K562 (cell line): ENCODE data around the gene FAM72D. TPM values are rescaled to one million over a fixed set of nuclear protein-coding genes. Genes with fewer than 3 reads are reported as not detected.
"Not testable (repeated sequence)": the region's sequence is repeated elsewhere in the genome, so short reads cannot be mapped to it uniquely, and the experiment has no call there.

Experiments used
- ATAC-seq: fragments of 200-7000 bp; cut with Tn5 transposase; 3 replicates; pipeline ENCODE4 v1.9.1; 2020; ENCODE audit warnings: moderate library complexity
- BruUV-seq: library from RNA; stranded (reverse); fragments of 400-500 nt; replicated peaks from 2 replicates; lab custom pipeline; 2021; lab: Mats Ljungman, UMichigan
- CTCF ChIA-PET: fragments of 300-600 bp; formaldehyde crosslinking; extraction: SDS; loops from one replicate; lab custom pipeline; 2021; ENCODE audit warnings: low intra/inter-chr PET ratio; lab: Yijun Ruan, JAX
- POLR2A ChIA-PET: fragments of 300-600, 350-650 bp; sonication (Branson Sonifier 250); formaldehyde crosslinking; extraction: SDS; loops from one replicate; lab custom pipeline; 2021; ENCODE audit warnings: antibody characterized with exemption, inconsistent platforms; lab: Yijun Ruan, JAX
- DNase-seq, 4 experiments: peaks; one replicate each; pipeline versions ENCODE4 v3.0.0 to v3.0.0-alpha.2; 2011 to 2018; ENCODE audit warnings: low spot score in 3 of 4, mixed read lengths in 3 of 4; ENCODE audit errors: extremely low read depth in 1 of 4
- FAIRE-seq: peaks from 2 replicates; lab custom pipeline; 2011; peaks lifted over from hg19 to GRCh38; lab: Jason Lieb, UNC
- H2AFZ ChIP-seq: 2 replicates; pipeline ENCODE4 v1.6.0; 2011; ENCODE audit warnings: low read depth, low read length, control low read depth, inconsistent platforms
- H3K27ac ChIP-seq: fragments of 200-600 bp; 3 replicates; pipeline ENCODE4 v1.8.0; 2011; ENCODE audit warnings: low read depth, mild to moderate bottlenecking, control low read depth, inconsistent platforms, low read length, moderate library complexity, mixed read lengths; ENCODE audit errors: extremely low read depth
- H3K27me3 ChIP-seq, 2 experiments: fragments of 300-600 bp in 1 of 2; 2 replicates in 1 of 2; 3 replicates in 1 of 2; pipeline versions ENCODE4 v1.6.0 to v1.8.0; 2011; ENCODE audit warnings: inconsistent platforms in 2 of 2, low read length in 2 of 2, mild to moderate bottlenecking in 1 of 2, mixed read lengths in 1 of 2, moderate library complexity in 1 of 2; ENCODE audit not compliant: control insufficient read depth in 2 of 2, insufficient read depth in 2 of 2
- H3K36me3 ChIP-seq: fragments of 300-600 bp; 3 replicates; pipeline ENCODE4 v1.8.0; 2011; ENCODE audit warnings: mild to moderate bottlenecking, low read length, inconsistent platforms; ENCODE audit not compliant: control insufficient read depth, insufficient read depth
- H3K4me1 ChIP-seq, 2 experiments: fragments of 200-600 bp in 1 of 2; replicated peaks in 1 of 2; 2 replicates in 1 of 2; 3 replicates in 1 of 2; pipeline versions ENCODE4 v1.5.1 to v1.8.0; 2011; ENCODE audit warnings: inconsistent platforms in 2 of 2, low read length in 2 of 2, mild to moderate bottlenecking in 1 of 2, mixed read lengths in 1 of 2, moderate library complexity in 1 of 2; ENCODE audit not compliant: control insufficient read depth in 2 of 2, insufficient read depth in 2 of 2
- H3K4me2 ChIP-seq: 2 replicates; pipeline ENCODE4 v1.6.1; 2011; ENCODE audit warnings: low read length, control low read depth, inconsistent platforms, mixed read lengths; ENCODE audit not compliant: insufficient read depth
- H3K4me3 ChIP-seq: fragments of 200-600 bp; sonication (generic), shearing (Covaris generic); 2 replicates; pipeline ENCODE4 v1.5.1; 2016; ENCODE audit warnings: control low read depth, inconsistent platforms
- H3K79me2 ChIP-seq: fragments of 200-600 bp; 3 replicates; pipeline ENCODE4 v1.8.0; 2011; ENCODE audit warnings: low read length, inconsistent platforms; ENCODE audit not compliant: control insufficient read depth, insufficient read depth
- H3K9ac ChIP-seq, 2 experiments: 2 replicates each; pipeline versions ENCODE4 v1.6.0 to v1.6.1; 2011; ENCODE audit warnings: low read depth in 2 of 2, low read length in 2 of 2, control low read depth in 1 of 2, inconsistent platforms in 1 of 2, mild to moderate bottlenecking in 1 of 2, mixed read lengths in 1 of 2; ENCODE audit not compliant: insufficient read depth in 1 of 2
- H3K9me1 ChIP-seq: one replicate; pipeline ENCODE4 v1.6.0; 2011; ENCODE audit warnings: inconsistent platforms, mild to moderate bottlenecking, low read length, moderate library complexity; ENCODE audit not compliant: control insufficient read depth, insufficient read depth
- H3K9me3 ChIP-seq: replicated peaks from 2 replicates; pipeline ENCODE4 v1.5.1; 2011; ENCODE audit warnings: low read depth, low read length, inconsistent platforms; ENCODE audit not compliant: control insufficient read depth, insufficient read depth
- H4K20me1 ChIP-seq: replicated peaks from 2 replicates; pipeline ENCODE4 v1.6.1; 2011; ENCODE audit warnings: low read length, inconsistent platforms, mixed read lengths; ENCODE audit not compliant: control insufficient read depth, insufficient read depth
- WGBS: fragments of 100-300 bp; shearing (Covaris generic); methylation state at CpG from one replicate; pipeline ENCODE4 v1.1.6; 2016; ENCODE audit warnings: low coverage, mixed read lengths; ENCODE audit not compliant: insufficient coverage; ENCODE audit errors: missing lambda C conversion rate; 5-methylcytosine and 5-hydroxymethylcytosine counted together
- in situ Hi-C: fragments of 300-500 bp; cut with MboI; formaldehyde crosslinking; loops from 4 replicates; pipeline ENCODE4 v1.15.0; 2018; ENCODE audit warnings: inconsistent platforms, mixed read lengths
- intact Hi-C: fragments of 100-400 bp; cut with micrococcal nuclease; formaldehyde crosslinking; loops from 2 replicates; pipeline ENCODE4 v1.14.2; 2022
- polyA plus RNA-seq, 8 experiments: library from polyadenylated mRNA; depleted of rRNA in 4 of 8; stranded (reverse) in 5 of 8; unstranded in 3 of 8; fragments of >200 nt; fragmentation: Nextera tagmentation in 2 of 8; fragmentation: Illumina TruSeq in 1 of 8; extraction: Ambion mirVana in 2 of 8; extraction: Trizol in 1 of 8; gene quantifications; 2 replicates each; pipeline versions ENCODE4 v1.2.1 to v1.2.3, GENCODE V29; 2011 to 2014; ENCODE audit warnings: inconsistent platforms in 1 of 8, missing spikeins in 1 of 8
- total RNA-seq, 7 experiments: library from RNA; depleted of rRNA in 6 of 7; stranded (reverse); fragments of >200 nt in 6 of 7; fragmentation: Illumina TruSeq in 2 of 7; extraction: Trizol in 2 of 7; gene quantifications; 2 replicates each; pipeline versions ENCODE4 v1.2.1 to v1.2.3, GENCODE V29; 2011 to 2021; ENCODE audit warnings: low replicate concordance in 1 of 7

FAM72D gene
- total and polyA plus RNA-seq, 9 of the 15 experiments (the other 6 are each of a cell fraction or from before 2014, with no cell fraction given) = 5.5 to 36.5 (median 20.1) TPM

- H4K20me1 ChIP-seq, H3K27me3 ChIP-seq, DNase-seq, in situ Hi-C loops, ATAC-seq, H3K4me2 ChIP-seq, BruUV-seq, H3K9me3 ChIP-seq, H3K27ac ChIP-seq, H3K9me1 ChIP-seq, CTCF ChIA-PET, H3K36me3 ChIP-seq, H3K4me3 ChIP-seq, FAIRE-seq, H3K9ac ChIP-seq, H3K79me2 ChIP-seq, intact Hi-C loops, H2AFZ ChIP-seq, POLR2A ChIA-PET, H3K4me1 ChIP-seq: not testable (repeated sequence)
- no CpG with 5 or more reads among the region's 3 CpGs for WGBS
Observed at GRCh38 chr1:145076877-145077276, 18.9 kb upstream of the FAM72D start.

- H3K9ac ChIP-seq, ATAC-seq, H3K4me1 ChIP-seq, H2AFZ ChIP-seq, BruUV-seq, H3K79me2 ChIP-seq, H3K4me3 ChIP-seq, DNase-seq, H4K20me1 ChIP-seq, H3K36me3 ChIP-seq, H3K27ac ChIP-seq, H3K9me1 ChIP-seq, in situ Hi-C loops, CTCF ChIA-PET, intact Hi-C loops, H3K27me3 ChIP-seq, H3K9me3 ChIP-seq, FAIRE-seq, POLR2A ChIA-PET, H3K4me2 ChIP-seq: not testable (repeated sequence)
- no CpG with 5 or more reads among the region's 11 CpGs for WGBS
Observed at GRCh38 chr1:145077872-145078786, 17.6 kb upstream of the FAM72D start.

DNA sequence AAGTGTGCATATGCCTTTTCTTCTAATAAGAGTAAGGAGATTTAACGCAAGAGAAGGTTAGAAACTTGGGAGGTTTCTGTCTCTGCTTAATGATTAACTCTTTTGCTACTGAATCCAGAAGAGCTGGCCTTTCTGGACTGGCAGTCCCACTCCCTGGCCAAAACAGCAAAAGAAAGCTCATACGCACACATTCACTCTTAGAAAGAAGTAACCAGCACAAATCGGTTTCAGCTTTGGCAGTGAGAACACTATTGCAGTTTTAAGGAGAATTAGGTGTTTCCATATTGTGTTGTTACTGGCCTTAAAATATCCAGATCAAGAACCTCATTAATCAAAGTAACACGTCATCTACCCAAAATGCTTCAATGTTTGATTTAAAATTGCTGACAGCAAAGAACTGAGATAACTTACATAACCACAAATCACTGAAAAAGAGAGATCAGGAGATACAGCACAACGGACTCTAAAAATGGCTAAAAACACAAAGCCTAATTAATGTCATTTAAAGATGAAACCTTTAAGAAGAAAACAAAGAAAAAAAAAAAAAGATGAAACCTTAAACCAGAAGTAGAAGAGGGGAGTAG is 16.9 kb upstream of the FAM72D start:
- H3K36me3 ChIP-seq, CTCF ChIA-PET, DNase-seq, H4K20me1 ChIP-seq, H3K4me3 ChIP-seq, FAIRE-seq, ATAC-seq, H3K4me1 ChIP-seq, in situ Hi-C loops, BruUV-seq, H3K9ac ChIP-seq, H2AFZ ChIP-seq, intact Hi-C loops, H3K9me1 ChIP-seq, H3K27ac ChIP-seq, POLR2A ChIA-PET, H3K9me3 ChIP-seq, H3K27me3 ChIP-seq, H3K4me2 ChIP-seq, H3K79me2 ChIP-seq: not testable (repeated sequence)
- WGBS = no CpG with 5 or more reads among the region's 5 CpGs
